ENCODE results near the gene CHD2.

CHD2 gene

GRCh38 chr15:93049233-93049632 lies 149.1 kb downstream of the CHD2 start:
- Histone ChIP-seq H3K9me3 (ENCODE audit: control insufficient read depth, low read length) (no peaks in the 10 kb centered on the region), H3K79me2 (no peaks in the 10 kb centered on the region), H2AFZ (no peak overlapping the region), H3K36me3 (ENCODE audit: control insufficient read depth, insufficient read depth, low read length) (no peaks in the 10 kb centered on the region), H3K4me3 (ENCODE audit: low read depth, low read length) (no peak overlapping the region), H3K9ac (no peak overlapping the region), H3K4me1 (no peaks in the 10 kb centered on the region), H3K27me3 (ENCODE audit: control insufficient read depth, insufficient read depth, low read length) (no peaks in the 10 kb centered on the region), H3K27ac (no peak overlapping the region), H3K4me2 (ENCODE audit: low read length) (no peak overlapping the region)
- no peak for TF ChIP-seq CTCF (IDR thresholded peaks at IDR 0.05)

GRCh38 chr15:93049914-93050578 lies 149.9 kb downstream of the CHD2 start:
- TF ChIP-seq CTCF (IDR thresholded peaks at IDR 0.05) = no peak

GRCh38 chr15:93050648-93051047 lies 150.5 kb downstream of the CHD2 start:
- no peak overlapping the region for H3K9ac ChIP-seq
- H3K27me3 ChIP-seq (ENCODE audit: control insufficient read depth, insufficient read depth, low read length) = no peaks in the 10 kb centered on the region
- no peak overlapping the region for H3K4me3 ChIP-seq (ENCODE audit: low read depth, low read length)
- H3K27ac ChIP-seq = no peak overlapping the region
- no peak overlapping the region for H2AFZ ChIP-seq
- H3K4me2 ChIP-seq (ENCODE audit: low read length) = no peak overlapping the region
- TF ChIP-seq CTCF (IDR thresholded peaks at IDR 0.05) = no peak
- H3K79me2 ChIP-seq = no peaks in the 10 kb centered on the region
- H3K9me3 ChIP-seq (ENCODE audit: control insufficient read depth, low read length) = no peaks in the 10 kb centered on the region
- no peaks in the 10 kb centered on the region for H3K4me1 ChIP-seq
- H3K36me3 ChIP-seq (ENCODE audit: control insufficient read depth, insufficient read depth, low read length) = no peaks in the 10 kb centered on the region

More at GRCh38 chr15:93049914-93050578, 149.9 kb downstream of the CHD2 start:
- Histone ChIP-seq H3K4me2 (ENCODE audit: low read length) (no peak overlapping the region), H2AFZ (no peak overlapping the region), H3K9ac (no peak overlapping the region), H3K27ac (no peak overlapping the region), H3K9me3 (ENCODE audit: control insufficient read depth, low read length) (no peaks in the 10 kb centered on the region), H3K4me3 (ENCODE audit: low read depth, low read length) (no peak overlapping the region), H3K79me2 (no peaks in the 10 kb centered on the region), H3K4me1 (no peaks in the 10 kb centered on the region), H3K27me3 (ENCODE audit: control insufficient read depth, insufficient read depth, low read length) (no peaks in the 10 kb centered on the region), H3K36me3 (ENCODE audit: control insufficient read depth, insufficient read depth, low read length) (no peaks in the 10 kb centered on the region)

GRCh38 chr15:93051236-93052089 lies 151.3 kb downstream of the CHD2 start:
- H3K27me3 ChIP-seq (ENCODE audit: control insufficient read depth, insufficient read depth, low read length) = no peaks in the 10 kb centered on the region
- no peaks in the 10 kb centered on the region for H3K36me3 ChIP-seq (ENCODE audit: control insufficient read depth, insufficient read depth, low read length)
- H3K4me3 ChIP-seq (ENCODE audit: low read depth, low read length) = no peak overlapping the region
- no peak overlapping the region for H3K9ac ChIP-seq
- TF ChIP-seq CTCF (IDR thresholded peaks at IDR 0.05) = no peak
- H3K4me1 ChIP-seq = no peaks in the 10 kb centered on the region
- no peak overlapping the region for H3K27ac ChIP-seq
- H3K9me3 ChIP-seq (ENCODE audit: control insufficient read depth, low read length) = no peaks in the 10 kb centered on the region
- no peak overlapping the region for H2AFZ ChIP-seq
- no peak overlapping the region for H3K4me2 ChIP-seq (ENCODE audit: low read length)
- H3K79me2 ChIP-seq = no peaks in the 10 kb centered on the region

Measured in parathyroid adenoma (tissue), 2 donors.